ENCODE results near the gene SLC9A5.

DNA sequence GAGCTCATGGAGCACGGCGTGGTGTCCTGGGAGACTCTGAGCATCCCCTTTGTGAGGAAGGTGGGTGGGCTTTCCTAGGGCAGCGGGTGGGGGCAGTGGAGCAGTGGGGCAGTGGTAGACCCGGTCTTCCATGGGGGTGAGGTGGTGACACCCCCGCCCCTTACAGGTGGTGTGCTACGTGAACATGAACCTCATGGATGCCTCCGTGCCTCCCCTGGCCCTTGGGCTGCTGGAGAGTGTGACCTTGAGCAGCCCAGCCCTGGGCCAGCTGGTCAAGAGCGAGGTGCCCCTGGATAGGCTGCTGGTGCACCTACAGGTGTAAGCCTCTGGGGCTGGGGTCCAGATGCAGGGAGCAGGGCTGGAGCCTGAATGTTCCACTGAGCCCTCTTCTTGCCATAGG lies 48.3 kb upstream of the SLC9A5 start:
- TF ChIP-seq CREB1 (IDR thresholded peaks at IDR 0.05; ENCODE audit: low read depth) (no peak), YY1 (IDR thresholded peaks at IDR 0.05; ENCODE audit: low read depth) (no peak), EP300 (IDR thresholded peaks at IDR 0.05; ENCODE audit: borderline replicate concordance) (no peak), RAD21 (IDR thresholded peaks at IDR 0.05; ENCODE audit: low read depth) (no peak), CEBPB (IDR thresholded peaks at IDR 0.05) (no peak)
- TF ChIP-seq, protein P1, sequence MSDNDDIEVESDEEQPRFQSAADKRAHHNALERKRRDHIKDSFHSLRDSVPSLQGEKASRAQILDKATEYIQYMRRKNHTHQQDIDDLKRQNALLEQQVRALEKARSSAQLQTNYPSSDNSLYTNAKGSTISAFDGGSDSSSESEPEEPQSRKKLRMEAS (IDR thresholded peaks at IDR 0.05), result no peak
- TF ChIP-seq, protein P2, sequence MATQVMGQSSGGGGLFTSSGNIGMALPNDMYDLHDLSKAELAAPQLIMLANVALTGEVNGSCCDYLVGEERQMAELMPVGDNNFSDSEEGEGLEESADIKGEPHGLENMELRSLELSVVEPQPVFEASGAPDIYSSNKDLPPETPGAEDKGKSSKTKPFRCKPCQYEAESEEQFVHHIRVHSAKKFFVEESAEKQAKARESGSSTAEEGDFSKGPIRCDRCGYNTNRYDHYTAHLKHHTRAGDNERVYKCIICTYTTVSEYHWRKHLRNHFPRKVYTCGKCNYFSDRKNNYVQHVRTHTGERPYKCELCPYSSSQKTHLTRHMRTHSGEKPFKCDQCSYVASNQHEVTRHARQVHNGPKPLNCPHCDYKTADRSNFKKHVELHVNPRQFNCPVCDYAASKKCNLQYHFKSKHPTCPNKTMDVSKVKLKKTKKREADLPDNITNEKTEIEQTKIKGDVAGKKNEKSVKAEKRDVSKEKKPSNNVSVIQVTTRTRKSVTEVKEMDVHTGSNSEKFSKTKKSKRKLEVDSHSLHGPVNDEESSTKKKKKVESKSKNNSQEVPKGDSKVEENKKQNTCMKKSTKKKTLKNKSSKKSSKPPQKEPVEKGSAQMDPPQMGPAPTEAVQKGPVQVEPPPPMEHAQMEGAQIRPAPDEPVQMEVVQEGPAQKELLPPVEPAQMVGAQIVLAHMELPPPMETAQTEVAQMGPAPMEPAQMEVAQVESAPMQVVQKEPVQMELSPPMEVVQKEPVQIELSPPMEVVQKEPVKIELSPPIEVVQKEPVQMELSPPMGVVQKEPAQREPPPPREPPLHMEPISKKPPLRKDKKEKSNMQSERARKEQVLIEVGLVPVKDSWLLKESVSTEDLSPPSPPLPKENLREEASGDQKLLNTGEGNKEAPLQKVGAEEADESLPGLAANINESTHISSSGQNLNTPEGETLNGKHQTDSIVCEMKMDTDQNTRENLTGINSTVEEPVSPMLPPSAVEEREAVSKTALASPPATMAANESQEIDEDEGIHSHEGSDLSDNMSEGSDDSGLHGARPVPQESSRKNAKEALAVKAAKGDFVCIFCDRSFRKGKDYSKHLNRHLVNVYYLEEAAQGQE (IDR thresholded peaks at IDR 0.05; ENCODE audit: low read depth), result no peak
